Activated CD8-positive, alpha-beta T cell treated with anti-CD3 and anti-CD28 coated beads, Interleukin-2, amount 10 ng/mL, durations not matched to agents 7 days and 5 days (primary cell): ENCODE results near the gene TNFRSF11A. TPM values are rescaled to one million over a fixed set of nuclear protein-coding genes. Genes with fewer than 3 reads are reported as not detected.

Experiments used
- total RNA-seq, 2 experiments: library from RNA; stranded (reverse); gene quantifications; one replicate each; pipeline ENCODE4 v1.2.3, GENCODE V29; 2021

The TNFRSF11A gene
- total RNA-seq, 2 experiments from 2014 or later: 4.0 to 4.3 TPM

Other genes starting within 250 kb of the TNFRSF11A start
- gene PIGN, start 138.3 kb upstream of the TNFRSF11A start, total RNA-seq: 10 to 100 TPM; 27.3 to 27.9 TPM
- gene RELCH, start 138.1 kb upstream of the TNFRSF11A start, total RNA-seq: 10 to 100 TPM; 32.8 to 37.4 TPM
- 10 to 100 TPM; 45.5 to 46.4 TPM for gene ZCCHC2, start 197.7 kb downstream of the TNFRSF11A start, total RNA-seq